ENCODE measurements around the gene STK17B. TPM values are rescaled to one million over a fixed set of nuclear protein-coding genes. Genes with fewer than 3 reads are reported as not detected.

Gene STK17B
- total RNA-seq: 10 to 100 TPM; 26.5 to 30.0 TPM
- polyA plus RNA-seq: 10 to 100 TPM; 17.1 to 17.4 TPM
- long read RNA-seq, donor 1, full-length matches to known transcripts: 6 of 21 reads
- long read RNA-seq, donor 1, partial matches to known transcripts: 0 of 21 reads
- long read RNA-seq, donor 1, other reads (novel, unspliced or antisense): 15 of 21 reads
- long read RNA-seq, donor 2, partial matches to known transcripts: 0 of 4 reads
- long read RNA-seq, donor 2, other reads (novel, unspliced or antisense): 4 of 4 reads

DNA sequence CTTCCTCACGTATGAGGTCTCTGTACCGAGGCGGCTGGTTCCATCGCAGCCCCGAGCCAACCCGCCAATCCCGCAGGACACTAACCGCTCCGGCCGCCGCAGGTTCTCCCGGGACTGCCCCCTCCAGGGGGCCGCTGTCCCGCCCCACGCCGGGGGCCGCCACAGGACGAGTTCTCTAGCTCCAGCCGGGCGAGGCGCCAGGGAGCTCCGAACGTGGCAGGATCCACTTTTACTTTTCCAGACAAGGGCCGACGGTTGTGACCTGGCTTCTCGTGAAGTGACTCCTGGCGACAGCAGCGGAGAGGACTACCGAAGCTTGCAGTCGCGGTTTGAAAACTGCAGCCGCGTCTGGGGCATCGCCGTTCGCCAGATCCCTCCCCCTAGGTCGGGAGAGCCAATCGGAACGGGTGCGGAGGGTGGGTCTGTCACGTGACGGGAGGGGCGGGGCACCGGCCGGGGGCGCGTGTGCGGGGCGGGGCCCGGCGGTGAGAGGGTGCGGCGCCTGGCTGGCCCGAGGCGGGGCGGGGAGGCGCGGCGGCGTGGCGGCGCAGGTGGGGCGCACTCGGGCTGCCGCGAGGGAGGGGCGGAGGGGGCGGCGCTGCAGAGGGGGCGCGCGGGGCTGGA is at the start of gene STK17B:
TSS of gene STK17B (minus strand) at position 331 of the 624 bp plus-strand sequence. CDS start 8,195 bp downstream, outside the sequence.
- DNase-seq (peak; percentile 97 to 98), ATAC-seq (ENCODE audit: low FRiP score) (peak; percentile 95)
- WGBS, 2 donors: 0 to 1% methylated on average over 55 to 72 of the region's 72 CpGs
- H3K4me3 ChIP-seq (ENCODE audit: low read length in 2 of 2): peak within 1 kb of the TSS; percentile 71 to 98
- intact Hi-C loops (cut with DNase I): loop anchor here in 1 of 2 donors (5.0 kb wide), 2 partner anchors 76 to 111 kb away; no protein-coding TSS in a partner anchor
- no peaks in the 10 kb centered on the region for H3K4me1 ChIP-seq (ENCODE audit: control insufficient read depth in 1 of 2, insufficient read depth in 2 of 2, low read length in 2 of 2)
- H3K27ac ChIP-seq (ENCODE audit: low read depth in 1 of 2, low read length in 2 of 2): peak within 1 kb of the TSS in 1 of 2 donors; percentile 78
- H3K36me3 ChIP-seq (ENCODE audit: control insufficient read depth in 1 of 2, insufficient read depth in 2 of 2, low read length in 1 of 2): no peaks in the 10 kb centered on the region
- no peaks in the 10 kb centered on the region for H3K27me3 ChIP-seq (ENCODE audit: control insufficient read depth in 1 of 2, insufficient read depth in 2 of 2, low read length in 1 of 2)
- H3K9me3 ChIP-seq (ENCODE audit: control insufficient read depth, low read length): no peaks in the 10 kb centered on the region

DNA sequence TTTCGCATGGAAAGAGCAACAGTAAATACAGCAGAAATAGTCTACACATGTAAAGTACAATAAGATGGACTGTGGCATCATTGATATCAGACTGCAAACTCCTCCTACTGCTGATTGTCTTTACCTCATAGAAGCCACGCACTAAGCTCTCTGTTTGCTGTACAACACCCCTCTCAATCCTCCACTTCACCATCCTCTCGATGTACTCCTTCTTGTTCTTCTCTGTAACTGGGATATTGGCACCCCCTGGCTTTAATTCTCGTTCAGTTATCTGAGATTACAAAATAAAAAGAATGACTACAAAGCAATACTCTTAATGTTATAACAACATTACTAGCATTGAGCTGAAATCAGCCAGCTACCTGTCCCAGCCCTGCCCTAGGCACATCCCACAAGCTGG is 49.3 kb upstream of the STK17B start:
- Histone ChIP-seq H3K4me1 (ENCODE audit: control insufficient read depth in 1 of 2, insufficient read depth in 2 of 2, low read length in 2 of 2) (no peaks in the 10 kb centered on the region), H3K27me3 (ENCODE audit: control insufficient read depth in 1 of 2, insufficient read depth in 2 of 2, low read length in 1 of 2) (no peaks in the 10 kb centered on the region), H3K9me3 (ENCODE audit: control insufficient read depth, low read length) (no peaks in the 10 kb centered on the region), H3K27ac (ENCODE audit: low read depth in 1 of 2, low read length in 2 of 2) (no peak overlapping the region), H3K4me3 (ENCODE audit: low read length in 2 of 2) (no peak overlapping the region), H3K36me3 (ENCODE audit: control insufficient read depth in 1 of 2, insufficient read depth in 2 of 2, low read length in 1 of 2) (no peaks in the 10 kb centered on the region)
- 81 to 85% methylated on average over 4 of the region's 4 CpGs for WGBS, 2 donors
- intact Hi-C loops (cut with DNase I): no loop called here
- no peak for ATAC-seq (ENCODE audit: low FRiP score)
- DNase-seq: no peak

DNA sequence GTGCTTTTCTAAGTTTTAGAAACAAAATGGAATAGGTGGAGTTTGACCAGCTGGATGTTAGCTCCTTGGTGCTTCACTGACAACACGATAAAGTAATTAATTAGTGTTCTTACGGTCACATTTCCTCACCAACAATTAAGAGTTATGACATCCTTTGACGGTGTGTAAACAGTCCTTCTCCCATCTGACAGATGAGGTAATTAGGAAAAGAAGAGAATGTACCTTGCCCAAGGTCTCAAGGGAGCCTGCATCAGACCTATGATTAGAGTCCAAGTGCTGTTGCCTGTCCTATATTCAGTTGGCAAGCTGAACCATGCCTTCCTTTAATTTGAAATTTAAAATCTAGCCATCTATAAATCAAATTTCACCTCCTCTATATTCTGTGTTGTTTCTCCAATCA is 48.3 kb upstream of the STK17B start:
- 80 to 81% methylated on average over 3 of the region's 3 CpGs for WGBS, 2 donors
- Histone ChIP-seq H3K36me3 (ENCODE audit: control insufficient read depth in 1 of 2, insufficient read depth in 2 of 2, low read length in 1 of 2) (no peaks in the 10 kb centered on the region), H3K4me1 (ENCODE audit: control insufficient read depth in 1 of 2, insufficient read depth in 2 of 2, low read length in 2 of 2) (no peaks in the 10 kb centered on the region), H3K4me3 (ENCODE audit: low read length in 2 of 2) (no peak overlapping the region), H3K27me3 (ENCODE audit: control insufficient read depth in 1 of 2, insufficient read depth in 2 of 2, low read length in 1 of 2) (no peaks in the 10 kb centered on the region), H3K9me3 (ENCODE audit: control insufficient read depth, low read length) (no peaks in the 10 kb centered on the region), H3K27ac (ENCODE audit: low read depth in 1 of 2, low read length in 2 of 2) (no peak overlapping the region)
- ATAC-seq (ENCODE audit: low FRiP score) (no peak), DNase-seq (no peak)
- intact Hi-C loops (cut with DNase I): no loop called here

DNA sequence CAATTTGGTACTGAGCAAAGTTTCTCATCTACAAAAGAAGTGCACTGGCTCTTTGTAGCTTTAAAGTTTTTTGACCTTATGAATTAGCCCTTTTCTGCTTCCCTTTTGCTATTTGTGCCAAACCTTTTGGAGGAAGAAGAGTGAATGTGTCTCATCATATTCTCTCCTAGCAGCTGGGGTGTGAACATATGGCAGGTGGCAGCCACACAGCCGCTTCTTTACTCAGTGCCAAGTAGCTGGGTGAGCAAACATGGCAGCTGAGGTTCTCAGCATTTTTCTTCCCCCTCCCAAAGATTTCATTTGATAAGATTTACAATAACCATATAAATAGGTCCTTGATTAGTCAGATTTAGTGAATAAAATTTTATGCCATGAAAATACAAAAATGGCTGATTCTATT is 46.7 kb upstream of the STK17B start:
- Histone ChIP-seq H3K27ac (ENCODE audit: low read depth in 1 of 2, low read length in 2 of 2) (no peak overlapping the region), H3K36me3 (ENCODE audit: control insufficient read depth in 1 of 2, insufficient read depth in 2 of 2, low read length in 1 of 2) (no peaks in the 10 kb centered on the region), H3K9me3 (ENCODE audit: control insufficient read depth, low read length) (no peaks in the 10 kb centered on the region), H3K4me3 (ENCODE audit: low read length in 2 of 2) (no peak overlapping the region), H3K27me3 (ENCODE audit: control insufficient read depth in 1 of 2, insufficient read depth in 2 of 2, low read length in 1 of 2) (no peaks in the 10 kb centered on the region), H3K4me1 (ENCODE audit: control insufficient read depth in 1 of 2, insufficient read depth in 2 of 2, low read length in 2 of 2) (no peaks in the 10 kb centered on the region)
- 97 to 98% methylated on average over 1 of the region's 1 CpG for WGBS, 2 donors
- intact Hi-C loops (cut with DNase I): no loop called here
- ATAC-seq (ENCODE audit: low FRiP score): no peak
- no peak for DNase-seq

DNA sequence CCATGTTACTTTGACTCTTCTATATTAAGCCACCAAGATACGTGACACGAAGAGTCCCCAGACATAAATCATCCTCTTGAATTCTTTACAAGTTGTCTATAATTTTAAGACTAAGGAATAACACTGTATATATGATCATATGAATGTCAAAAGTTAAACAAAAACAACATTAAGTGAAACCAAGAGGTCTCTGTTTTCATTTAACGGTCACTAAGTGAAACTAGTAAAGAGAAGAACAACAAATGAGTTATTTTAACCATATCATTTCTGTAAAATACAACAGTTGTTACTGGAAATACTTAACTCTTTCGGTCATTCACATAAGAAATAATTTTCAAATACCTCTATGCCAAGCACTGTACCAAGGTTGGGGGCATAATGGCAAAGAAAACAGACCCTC is 45.7 kb upstream of the STK17B start:
- ATAC-seq (ENCODE audit: low FRiP score) (no peak), DNase-seq (no peak)
- H3K4me1 ChIP-seq (ENCODE audit: control insufficient read depth in 1 of 2, insufficient read depth in 2 of 2, low read length in 2 of 2): no peaks in the 10 kb centered on the region
- no peak overlapping the region for H3K27ac ChIP-seq (ENCODE audit: low read depth in 1 of 2, low read length in 2 of 2)
- no peak overlapping the region for H3K4me3 ChIP-seq (ENCODE audit: low read length in 2 of 2)
- H3K36me3 ChIP-seq (ENCODE audit: control insufficient read depth in 1 of 2, insufficient read depth in 2 of 2, low read length in 1 of 2): no peaks in the 10 kb centered on the region
- no peaks in the 10 kb centered on the region for H3K9me3 ChIP-seq (ENCODE audit: control insufficient read depth, low read length)
- intact Hi-C loops (cut with DNase I): no loop called here
- H3K27me3 ChIP-seq (ENCODE audit: control insufficient read depth in 1 of 2, insufficient read depth in 2 of 2, low read length in 1 of 2): no peaks in the 10 kb centered on the region
- WGBS, 2 donors: 75 to 80% methylated on average over 4 of the region's 4 CpGs

DNA sequence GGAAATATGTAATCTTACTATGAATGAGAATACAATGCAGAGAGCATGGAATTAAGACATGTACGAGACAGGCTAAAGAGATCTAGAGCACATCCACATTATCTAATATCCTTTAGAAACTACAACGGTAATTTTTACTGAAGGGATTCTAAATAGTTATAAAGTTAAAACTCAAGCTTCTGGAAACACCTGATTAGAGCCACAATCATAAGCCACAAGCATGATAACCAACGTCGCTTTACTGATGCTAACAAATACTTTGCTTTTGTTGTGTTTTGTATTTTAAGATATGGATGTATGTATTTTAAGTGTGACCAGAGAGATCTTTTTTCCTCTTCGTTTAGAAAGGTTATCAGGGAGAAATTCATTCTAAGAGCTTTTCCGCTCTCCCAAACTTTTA is 44.0 kb upstream of the STK17B start:
- H3K4me3 ChIP-seq (ENCODE audit: low read length in 2 of 2): no peak overlapping the region
- H3K9me3 ChIP-seq (ENCODE audit: control insufficient read depth, low read length): no peaks in the 10 kb centered on the region
- WGBS, 2 donors: 93 to 96% methylated on average over 6 of the region's 6 CpGs
- no peak overlapping the region for H3K27ac ChIP-seq (ENCODE audit: low read depth in 1 of 2, low read length in 2 of 2)
- no peaks in the 10 kb centered on the region for H3K27me3 ChIP-seq (ENCODE audit: control insufficient read depth in 1 of 2, insufficient read depth in 2 of 2, low read length in 1 of 2)
- no peaks in the 10 kb centered on the region for H3K36me3 ChIP-seq (ENCODE audit: control insufficient read depth in 1 of 2, insufficient read depth in 2 of 2, low read length in 1 of 2)
- no peaks in the 10 kb centered on the region for H3K4me1 ChIP-seq (ENCODE audit: control insufficient read depth in 1 of 2, insufficient read depth in 2 of 2, low read length in 2 of 2)
- DNase-seq: no peak
- intact Hi-C loops (cut with DNase I): no loop called here
- ATAC-seq (ENCODE audit: low FRiP score): no peak

DNA sequence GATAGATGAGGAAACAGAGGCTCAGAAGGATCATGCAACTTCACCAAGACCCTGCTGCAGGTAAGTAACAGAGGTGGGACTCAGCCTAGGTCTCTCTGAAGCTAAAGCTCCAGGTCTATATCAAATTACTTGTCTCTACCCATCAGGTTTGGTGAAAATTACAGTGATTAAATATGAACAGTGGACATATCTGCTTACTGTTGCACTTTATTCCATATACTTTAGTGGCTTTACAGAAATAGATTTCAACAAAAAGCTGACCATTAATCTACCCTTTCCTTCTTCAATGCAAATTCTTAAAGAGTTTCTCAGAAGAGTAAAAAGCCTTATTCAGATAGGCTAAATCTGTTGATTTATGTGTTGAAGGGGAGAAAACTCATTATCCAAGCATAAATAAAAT is 42.8 kb upstream of the STK17B start:
- Histone ChIP-seq H3K27me3 (ENCODE audit: control insufficient read depth in 1 of 2, insufficient read depth in 2 of 2, low read length in 1 of 2) (no peaks in the 10 kb centered on the region), H3K36me3 (ENCODE audit: control insufficient read depth in 1 of 2, insufficient read depth in 2 of 2, low read length in 1 of 2) (no peaks in the 10 kb centered on the region), H3K9me3 (ENCODE audit: control insufficient read depth, low read length) (no peaks in the 10 kb centered on the region), H3K4me1 (ENCODE audit: control insufficient read depth in 1 of 2, insufficient read depth in 2 of 2, low read length in 2 of 2) (no peaks in the 10 kb centered on the region), H3K4me3 (ENCODE audit: low read length in 2 of 2) (no peak overlapping the region), H3K27ac (ENCODE audit: low read depth in 1 of 2, low read length in 2 of 2) (no peak overlapping the region)
- DNase-seq (no peak), ATAC-seq (ENCODE audit: low FRiP score) (no peak)
- intact Hi-C loops (cut with DNase I): no loop called here

DNA sequence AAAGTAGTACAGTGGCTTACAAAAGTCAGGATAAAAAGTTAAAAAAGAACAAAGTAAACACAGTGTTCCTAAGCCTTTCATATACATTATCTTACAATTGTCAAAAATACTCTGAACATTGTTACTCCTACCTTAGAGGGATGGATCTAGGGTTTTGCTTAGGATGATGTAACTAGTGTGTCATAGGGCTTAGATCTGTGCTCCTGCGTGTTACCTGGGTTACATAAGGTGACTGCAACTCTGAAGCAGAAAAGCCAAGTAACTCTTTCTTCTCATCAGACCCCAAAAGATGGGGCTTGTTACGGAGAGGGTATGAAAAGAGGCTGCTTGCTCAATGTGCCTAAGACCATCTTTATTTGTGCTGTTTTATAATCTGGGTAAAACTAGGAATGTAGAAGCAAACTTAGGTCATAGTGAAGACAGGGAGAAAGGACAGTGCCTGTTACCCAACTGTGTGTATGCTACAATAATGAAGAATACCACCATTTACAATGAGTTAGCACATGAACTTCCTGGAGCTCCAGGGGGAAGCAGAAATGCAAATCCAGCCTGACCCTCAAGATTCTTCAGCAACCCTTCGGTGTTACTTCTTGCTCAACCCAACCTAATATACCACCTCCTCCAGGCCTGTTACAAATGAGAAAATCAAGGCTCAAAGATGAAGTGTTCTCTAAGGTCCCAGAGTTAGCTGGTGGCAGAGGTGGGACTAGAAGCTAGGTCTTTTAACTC is 42.0 kb upstream of the STK17B start:
- intact Hi-C loops (cut with DNase I): no loop called here
- no peaks in the 10 kb centered on the region for H3K27me3 ChIP-seq (ENCODE audit: control insufficient read depth in 1 of 2, insufficient read depth in 2 of 2, low read length in 1 of 2)
- H3K4me3 ChIP-seq (ENCODE audit: low read length in 2 of 2): no peak overlapping the region

DNA sequence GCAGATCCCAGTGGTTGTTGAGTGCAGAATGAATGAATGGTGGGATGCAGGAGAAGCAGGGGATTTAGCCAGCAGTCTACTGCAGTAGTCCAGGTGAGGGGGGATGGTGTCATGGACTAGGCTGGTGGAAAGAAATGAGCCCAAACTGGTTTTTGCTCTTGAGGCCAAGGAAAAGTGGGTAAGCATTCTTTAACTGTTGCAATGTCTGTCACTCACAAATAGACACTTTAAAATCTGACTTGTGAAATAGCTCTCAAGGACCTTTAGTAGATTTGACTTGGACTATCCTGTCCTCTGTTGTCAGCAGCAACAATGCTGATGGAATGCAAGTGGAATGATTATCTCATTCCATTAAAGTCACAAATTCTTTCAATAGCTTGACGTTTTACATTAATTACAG is 37.5 kb upstream of the STK17B start:
- intact Hi-C loops (cut with DNase I): no loop called here
- Histone ChIP-seq H3K27me3 (ENCODE audit: control insufficient read depth in 1 of 2, insufficient read depth in 2 of 2, low read length in 1 of 2) (no peaks in the 10 kb centered on the region), H3K27ac (ENCODE audit: low read depth in 1 of 2, low read length in 2 of 2) (no peak overlapping the region), H3K4me3 (ENCODE audit: low read length in 2 of 2) (no peak overlapping the region), H3K4me1 (ENCODE audit: control insufficient read depth in 1 of 2, insufficient read depth in 2 of 2, low read length in 2 of 2) (peaks cover 0 to 9% of the 10 kb centered on the region in 2 donors), H3K9me3 (ENCODE audit: control insufficient read depth, low read length) (no peaks in the 10 kb centered on the region), H3K36me3 (ENCODE audit: control insufficient read depth in 1 of 2, insufficient read depth in 2 of 2, low read length in 1 of 2) (no peaks in the 10 kb centered on the region)
- ATAC-seq (ENCODE audit: low FRiP score) (no peak), DNase-seq (no peak)
- WGBS, 2 donors: 50 to 64% methylated on average over 1 of the region's 1 CpG

More for the DNA sequence above, 42.0 kb upstream of the STK17B start:
- ATAC-seq (ENCODE audit: low FRiP score) (no peak), DNase-seq (no peak)
- 95% methylated on average over 3 of the region's 3 CpGs for WGBS, 2 donors
- Histone ChIP-seq H3K4me1 (ENCODE audit: control insufficient read depth in 1 of 2, insufficient read depth in 2 of 2, low read length in 2 of 2) (no peaks in the 10 kb centered on the region), H3K9me3 (ENCODE audit: control insufficient read depth, low read length) (no peaks in the 10 kb centered on the region), H3K27ac (ENCODE audit: low read depth in 1 of 2, low read length in 2 of 2) (no peak overlapping the region), H3K36me3 (ENCODE audit: control insufficient read depth in 1 of 2, insufficient read depth in 2 of 2, low read length in 1 of 2) (no peaks in the 10 kb centered on the region)

Data from aorta (tissue), 5 donors.